ENCODE measurements around the gene C16orf89. TPM values are rescaled to one million over a fixed set of nuclear protein-coding genes. Genes with fewer than 3 reads are reported as not detected.
A peak's percentile ranks its signal among the peaks of the same experiment; 100 is the strongest.
"Not testable (repeated sequence)": the region's sequence is repeated elsewhere in the genome, so short reads cannot be mapped to it uniquely, and the experiment has no call there.

C16orf89 gene
- total and polyA plus RNA-seq, 2 donors (not counting 1 experiment from before 2014, with no cell fraction given), result not detected

DNA sequence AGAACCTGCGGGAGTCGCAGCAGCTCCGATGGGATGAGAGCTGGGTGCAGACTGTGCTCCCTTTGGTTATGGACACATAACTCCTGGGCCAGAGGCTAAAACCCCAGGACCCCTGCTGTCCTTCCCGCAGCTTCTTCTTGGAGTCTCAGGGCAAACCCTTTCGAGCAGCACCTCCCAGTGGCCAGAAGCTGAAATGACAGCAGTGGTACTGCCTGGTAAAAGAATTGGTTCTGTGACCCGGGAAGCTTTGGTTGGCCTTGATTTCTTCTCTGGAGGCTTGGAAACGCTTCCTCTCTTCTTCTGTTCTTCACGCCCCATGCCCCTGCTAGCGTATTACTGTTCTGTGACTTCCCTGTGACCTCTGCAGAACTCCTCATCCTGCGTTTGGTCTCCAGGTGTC is 19.0 kb upstream of the C16orf89 start:
- H4K20me1 ChIP-seq (ENCODE audit: control insufficient read depth, insufficient read depth, low read length, poor library complexity, severe bottlenecking); H3K27me3 Mint-ChIP-seq; H3K4me1 ChIP-seq (ENCODE audit: control insufficient read depth in 2 of 2, insufficient read depth in 2 of 2, low read length in 2 of 2); H3K9me3 ChIP-seq (ENCODE audit: control extremely low read depth in 1 of 3, control insufficient read depth in 2 of 3, insufficient read depth in 1 of 3, low read length in 2 of 3); H3K4me1 Mint-ChIP-seq; H2AFZ ChIP-seq (ENCODE audit: insufficient read depth, low read depth, low read length, poor library complexity, severe bottlenecking); H3K4me3 Mint-ChIP-seq; H3K4me2 ChIP-seq (replicated peaks; ENCODE audit: low read depth, low read length, poor library complexity, severe bottlenecking); H3K9ac ChIP-seq (ENCODE audit: low read length); H3K9me3 Mint-ChIP-seq (ENCODE audit: insufficient read depth); H3K4me3 ChIP-seq (ENCODE audit: control extremely low read depth in 1 of 5, extremely low read depth in 1 of 5, insufficient read depth in 1 of 5, low read depth in 2 of 5, low read length in 4 of 5); H3K36me3 ChIP-seq (replicated peaks in 1 of 2; ENCODE audit: control extremely low read depth in 1 of 2, control insufficient read depth in 1 of 2, extremely low read depth in 1 of 2, insufficient read depth in 2 of 2, low read length in 1 of 2); POLR2A ChIA-PET; H3K27ac ChIP-seq (ENCODE audit: low read length in 2 of 2); ATAC-seq (ENCODE audit: low read depth); H3K27ac Mint-ChIP-seq; H3K79me2 ChIP-seq (ENCODE audit: control insufficient read depth, insufficient read depth, low read length); H3K27me3 ChIP-seq (replicated peaks in 1 of 4; ENCODE audit: control extremely low read depth in 1 of 4, control insufficient read depth in 3 of 4, insufficient read depth in 4 of 4, low read length in 3 of 4): not testable (repeated sequence)
- DNase-seq, result peak; percentile 56
- intact Hi-C loops (cut with micrococcal nuclease), result loop anchor here (1.0 kb wide), 1 partner anchor 29 kb away; no protein-coding TSS in a partner anchor
- 85% methylated on average over 10 of the region's 10 CpGs for WGBS (ENCODE audit: insufficient coverage)
- TF ChIP-seq, protein P1, sequence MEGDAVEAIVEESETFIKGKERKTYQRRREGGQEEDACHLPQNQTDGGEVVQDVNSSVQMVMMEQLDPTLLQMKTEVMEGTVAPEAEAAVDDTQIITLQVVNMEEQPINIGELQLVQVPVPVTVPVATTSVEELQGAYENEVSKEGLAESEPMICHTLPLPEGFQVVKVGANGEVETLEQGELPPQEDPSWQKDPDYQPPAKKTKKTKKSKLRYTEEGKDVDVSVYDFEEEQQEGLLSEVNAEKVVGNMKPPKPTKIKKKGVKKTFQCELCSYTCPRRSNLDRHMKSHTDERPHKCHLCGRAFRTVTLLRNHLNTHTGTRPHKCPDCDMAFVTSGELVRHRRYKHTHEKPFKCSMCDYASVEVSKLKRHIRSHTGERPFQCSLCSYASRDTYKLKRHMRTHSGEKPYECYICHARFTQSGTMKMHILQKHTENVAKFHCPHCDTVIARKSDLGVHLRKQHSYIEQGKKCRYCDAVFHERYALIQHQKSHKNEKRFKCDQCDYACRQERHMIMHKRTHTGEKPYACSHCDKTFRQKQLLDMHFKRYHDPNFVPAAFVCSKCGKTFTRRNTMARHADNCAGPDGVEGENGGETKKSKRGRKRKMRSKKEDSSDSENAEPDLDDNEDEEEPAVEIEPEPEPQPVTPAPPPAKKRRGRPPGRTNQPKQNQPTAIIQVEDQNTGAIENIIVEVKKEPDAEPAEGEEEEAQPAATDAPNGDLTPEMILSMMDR (IDR thresholded peaks at IDR 0.05), result peak; percentile 69
- CTCF ChIA-PET, result interaction anchor here (0.7 to 1.1 kb wide), 3 partner anchors 10 to 536 kb away, joined by 3 to 6 read pairs (median 4); no protein-coding TSS in a partner anchor

DNA sequence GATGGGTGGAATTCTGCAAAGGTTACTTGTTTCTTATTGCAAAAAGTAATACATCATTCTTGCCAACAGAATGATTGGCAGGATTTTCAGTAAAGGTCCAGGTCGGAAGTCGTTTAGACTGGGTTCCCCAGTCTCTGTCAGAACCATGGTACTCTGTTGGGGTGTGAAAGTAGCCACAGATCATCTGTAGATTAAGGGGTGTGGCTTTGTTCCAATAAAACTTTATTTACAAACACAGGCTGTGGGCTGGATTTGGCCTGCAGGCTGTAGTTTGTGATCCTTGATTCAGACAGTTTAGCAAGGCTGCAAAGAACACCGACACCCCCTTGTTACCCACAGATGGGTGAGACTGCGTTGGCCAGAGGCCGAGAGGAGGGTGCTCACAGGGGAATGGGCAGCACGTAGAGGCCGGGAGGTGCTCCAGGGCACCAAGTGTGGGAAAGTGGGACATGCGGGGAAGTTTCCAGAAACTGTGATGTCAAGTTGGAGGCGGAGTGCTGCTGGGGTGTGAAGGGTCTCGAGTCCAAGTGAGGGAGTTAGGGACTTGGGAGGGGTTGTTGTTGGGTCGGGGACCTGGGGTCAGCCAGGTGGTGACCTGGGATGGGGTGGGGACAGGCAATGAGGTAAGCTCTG is 18.5 kb upstream of the C16orf89 start:
- intact Hi-C loops (cut with micrococcal nuclease), result loop anchor here (1.0 kb wide), 1 partner anchor 28 kb away; no protein-coding TSS in a partner anchor
- H3K4me2 ChIP-seq (replicated peaks; ENCODE audit: low read depth, low read length, poor library complexity, severe bottlenecking); H3K9me3 ChIP-seq (ENCODE audit: control extremely low read depth in 1 of 3, control insufficient read depth in 2 of 3, insufficient read depth in 1 of 3, low read length in 2 of 3); H3K27ac ChIP-seq (ENCODE audit: low read length in 2 of 2); H3K27ac Mint-ChIP-seq; H3K4me3 ChIP-seq (ENCODE audit: control extremely low read depth in 1 of 5, extremely low read depth in 1 of 5, insufficient read depth in 1 of 5, low read depth in 2 of 5, low read length in 4 of 5); H4K20me1 ChIP-seq (ENCODE audit: control insufficient read depth, insufficient read depth, low read length, poor library complexity, severe bottlenecking); H3K4me3 Mint-ChIP-seq; H3K9ac ChIP-seq (ENCODE audit: low read length); POLR2A ChIA-PET; H3K27me3 ChIP-seq (replicated peaks in 1 of 4; ENCODE audit: control extremely low read depth in 1 of 4, control insufficient read depth in 3 of 4, insufficient read depth in 4 of 4, low read length in 3 of 4); H3K4me1 ChIP-seq (ENCODE audit: control insufficient read depth in 2 of 2, insufficient read depth in 2 of 2, low read length in 2 of 2); DNase-seq; H3K4me1 Mint-ChIP-seq; H2AFZ ChIP-seq (ENCODE audit: insufficient read depth, low read depth, low read length, poor library complexity, severe bottlenecking); H3K27me3 Mint-ChIP-seq; H3K79me2 ChIP-seq (ENCODE audit: control insufficient read depth, insufficient read depth, low read length); H3K9me3 Mint-ChIP-seq (ENCODE audit: insufficient read depth); ATAC-seq (ENCODE audit: low read depth): not testable (repeated sequence)
- 97% methylated on average over 7 of the region's 11 CpGs for WGBS (ENCODE audit: insufficient coverage)
- peaks cover 0 to 11% of the 10 kb centered on the region in 2 experiments for H3K36me3 ChIP-seq (replicated peaks in 1 of 2; ENCODE audit: control extremely low read depth in 1 of 2, control insufficient read depth in 1 of 2, extremely low read depth in 1 of 2, insufficient read depth in 2 of 2, low read length in 1 of 2)
- CTCF ChIA-PET, result interaction anchor here (0.7 to 1.1 kb wide), 4 partner anchors 9 to 536 kb away, joined by 3 to 6 read pairs (median 4); no protein-coding TSS in a partner anchor

DNA sequence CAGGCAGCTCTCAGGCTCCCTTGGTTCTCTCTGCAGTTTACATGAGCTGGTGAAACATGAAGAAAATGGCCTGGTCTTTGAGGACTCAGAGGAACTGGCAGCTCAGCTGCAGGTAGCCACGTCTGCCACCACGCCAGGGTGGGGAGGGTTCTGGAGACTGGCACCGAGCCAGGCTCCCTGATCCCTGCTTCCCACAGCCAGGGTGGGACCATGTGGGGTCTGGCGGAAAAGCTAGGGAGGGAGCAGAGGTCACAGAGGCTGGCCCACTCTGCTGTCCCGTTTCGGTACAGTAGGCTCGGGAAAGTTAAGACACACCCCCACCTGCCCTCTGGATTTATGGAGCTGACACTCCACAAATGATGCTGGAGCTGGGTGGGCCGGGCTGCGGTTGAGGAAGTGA is 17.9 kb upstream of the C16orf89 start:
- ATAC-seq (ENCODE audit: low read depth); H3K4me3 ChIP-seq (ENCODE audit: control extremely low read depth in 1 of 5, extremely low read depth in 1 of 5, insufficient read depth in 1 of 5, low read depth in 2 of 5, low read length in 4 of 5); H3K4me3 Mint-ChIP-seq; H3K4me2 ChIP-seq (replicated peaks; ENCODE audit: low read depth, low read length, poor library complexity, severe bottlenecking); H3K27ac ChIP-seq (ENCODE audit: low read length in 2 of 2); H3K4me1 Mint-ChIP-seq; H3K27ac Mint-ChIP-seq; H3K9me3 Mint-ChIP-seq (ENCODE audit: insufficient read depth); H3K4me1 ChIP-seq (ENCODE audit: control insufficient read depth in 2 of 2, insufficient read depth in 2 of 2, low read length in 2 of 2); H3K9me3 ChIP-seq (ENCODE audit: control extremely low read depth in 1 of 3, control insufficient read depth in 2 of 3, insufficient read depth in 1 of 3, low read length in 2 of 3); POLR2A ChIA-PET; H3K9ac ChIP-seq (ENCODE audit: low read length); H3K27me3 ChIP-seq (replicated peaks in 1 of 4; ENCODE audit: control extremely low read depth in 1 of 4, control insufficient read depth in 3 of 4, insufficient read depth in 4 of 4, low read length in 3 of 4); H4K20me1 ChIP-seq (ENCODE audit: control insufficient read depth, insufficient read depth, low read length, poor library complexity, severe bottlenecking); H3K27me3 Mint-ChIP-seq; DNase-seq; H3K79me2 ChIP-seq (ENCODE audit: control insufficient read depth, insufficient read depth, low read length); H2AFZ ChIP-seq (ENCODE audit: insufficient read depth, low read depth, low read length, poor library complexity, severe bottlenecking): not testable (repeated sequence)
- CTCF ChIA-PET, result interaction anchor here (1.1 to 1.2 kb wide), 2 partner anchors 9 to 53 kb away, joined by 3 read pairs; no protein-coding TSS in a partner anchor
- intact Hi-C loops (cut with micrococcal nuclease), result loop anchor here (1.0 kb wide), 1 partner anchor 27 kb away; no protein-coding TSS in a partner anchor
- WGBS (ENCODE audit: insufficient coverage), result 98% methylated on average over 7 of the region's 9 CpGs
- H3K36me3 ChIP-seq (replicated peaks in 1 of 2; ENCODE audit: control extremely low read depth in 1 of 2, control insufficient read depth in 1 of 2, extremely low read depth in 1 of 2, insufficient read depth in 2 of 2, low read length in 1 of 2), result peaks cover 0 to 15% of the 10 kb centered on the region in 2 experiments

Measured in B cell (primary cell).